Ascending aorta (tissue), 2 donors: Measurements from ENCODE around the gene DNASE1. TPM values are rescaled to one million over a fixed set of nuclear protein-coding genes. Genes with fewer than 3 reads are reported as not detected.

Source experiments
- DNase-seq, 2 donors: peaks; one replicate each; pipeline ENCODE4 v3.0.0-alpha.2; 2019; ENCODE audit warnings: low spot score in 2 of 2
- H3K27ac ChIP-seq, 2 donors: fragments of 200-600 bp; sonication (generic); one replicate each; pipeline ENCODE4 v1.5.1; 2016 to 2017; ENCODE audit warnings: mild to moderate bottlenecking in 1 of 2
- H3K27me3 ChIP-seq: fragments of 200-600 bp; sonication (generic); one replicate; pipeline ENCODE4 v1.5.1; 2017
- H3K36me3 ChIP-seq, 2 donors: fragments of 200-600 bp; sonication (generic); one replicate each; pipeline ENCODE4 v1.5.1; 2016
- H3K4me1 ChIP-seq, 2 donors: fragments of 200-600 bp; sonication (generic); one replicate each; pipeline ENCODE4 v1.5.1; 2016 to 2017; ENCODE audit warnings: mild to moderate bottlenecking in 1 of 2
- H3K4me3 ChIP-seq, 2 donors: fragments of 200-600 bp; sonication (generic); one replicate each; pipeline ENCODE4 v1.5.1; 2016 to 2017; ENCODE audit warnings: mild to moderate bottlenecking in 1 of 2
- H3K9me3 ChIP-seq, 2 donors: fragments of 200-600 bp; sonication (generic); one replicate each; pipeline ENCODE4 v1.5.1; 2016
- CTCF ChIP-seq, 3 experiments: fragments of 200-600 bp in 2 of 3; fragments of 450-650 bp in 1 of 3; sonication (generic) in 2 of 3; IDR thresholded peaks; one replicate each; pipeline ENCODE4 v1.5.1; 2016 to 2019; ENCODE audit warnings: antibody characterized with exemption in 3 of 3, mild to moderate bottlenecking in 1 of 3, moderate library complexity in 1 of 3
- intact Hi-C: fragments of 100-400 bp; cut with DNase I; formaldehyde crosslinking; loops from one replicate; pipeline ENCODE4 v1.15.1; 2023
- total RNA-seq: library from RNA; depleted of rRNA; stranded (reverse); fragments of >200 nt; gene quantifications from one replicate; pipeline ENCODE4 v1.1.0, GENCODE V29; 2016

Gene DNASE1
- total RNA-seq, 1 donor from 2014 or later: 51.2 TPM

DNA sequence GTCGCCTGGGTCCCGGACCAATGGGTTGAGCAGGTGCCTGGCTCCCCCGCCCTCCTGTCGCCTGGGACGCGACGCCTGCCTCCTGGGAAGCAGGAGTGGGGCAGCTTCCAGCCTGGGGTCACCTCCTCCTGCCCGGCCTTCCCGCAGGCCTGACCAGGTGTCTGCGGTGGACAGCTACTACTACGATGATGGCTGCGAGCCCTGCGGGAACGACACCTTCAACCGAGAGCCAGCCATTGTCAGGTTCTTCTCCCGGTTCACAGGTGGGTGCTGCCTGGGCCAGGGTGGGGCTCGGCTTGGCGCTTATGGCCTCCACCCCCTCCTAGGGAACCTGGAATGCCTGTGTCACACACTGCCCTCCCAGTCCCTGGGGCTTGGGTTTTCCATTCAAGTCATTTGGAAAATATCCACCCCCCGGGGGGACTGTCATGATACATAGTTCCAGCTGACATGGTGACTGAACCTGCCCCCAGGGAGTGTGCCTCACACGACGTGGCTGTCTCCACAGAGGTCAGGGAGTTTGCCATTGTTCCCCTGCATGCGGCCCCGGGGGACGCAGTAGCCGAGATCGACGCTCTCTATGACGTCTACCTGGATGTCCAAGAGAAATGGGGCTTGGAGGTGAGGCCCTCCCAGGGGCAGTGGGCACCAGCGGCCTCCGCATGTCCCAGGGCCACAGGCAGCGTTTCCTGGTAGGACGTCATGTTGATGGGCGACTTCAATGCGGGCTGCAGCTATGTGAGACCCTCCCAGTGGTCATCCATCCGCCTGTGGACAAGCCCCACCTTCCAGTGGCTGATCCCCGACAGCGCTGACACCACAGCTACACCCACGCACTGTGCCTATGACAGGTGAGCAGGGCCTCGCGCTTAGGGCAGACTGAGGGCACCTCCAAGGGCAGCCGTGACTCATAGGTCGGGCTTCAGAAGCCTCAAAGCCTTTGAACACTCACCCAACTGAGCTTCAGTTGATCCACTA, 2.3 kb downstream of the DNASE1 start:
- H3K36me3 ChIP-seq: peaks cover 49 to 66% of the 10 kb centered on the region in 2 donors

DNA sequence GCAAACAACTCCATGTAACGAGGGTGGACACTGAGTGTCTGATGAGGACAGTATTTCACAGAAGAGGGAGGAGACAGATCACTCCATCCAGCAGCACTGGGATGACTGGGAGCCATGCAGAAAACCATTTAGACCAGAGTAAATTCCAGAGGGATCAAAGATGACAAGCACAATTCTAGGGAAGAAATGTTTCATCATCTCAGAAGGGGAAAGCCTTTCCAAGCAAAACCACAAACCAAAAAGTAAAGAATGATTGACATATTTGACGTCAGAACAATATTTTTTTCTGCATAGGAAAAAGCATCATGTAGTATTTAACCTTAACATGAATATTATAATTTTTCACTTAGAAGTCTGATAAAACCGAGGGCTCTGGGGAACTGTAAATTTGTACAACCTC, 4.8 kb downstream of the DNASE1 start:
- no peak for DNase-seq
- no peak for TF ChIP-seq CTCF (IDR thresholded peaks at IDR 0.05)
- H3K27me3 ChIP-seq: no peaks in the 10 kb centered on the region
- H3K9me3 ChIP-seq: no peaks in the 10 kb centered on the region
- intact Hi-C loops: no loop called here
- H3K4me3 ChIP-seq: no peak overlapping the region
- H3K27ac ChIP-seq: no peak overlapping the region
- H3K36me3 ChIP-seq: peaks cover 70 to 84% of the 10 kb centered on the region in 2 donors
- no peaks in the 10 kb centered on the region for H3K4me1 ChIP-seq

More for the DNA sequence above, 2.3 kb downstream of the DNASE1 start:
- H3K4me3 ChIP-seq: no peak overlapping the region
- no peak for TF ChIP-seq CTCF (IDR thresholded peaks at IDR 0.05)
- intact Hi-C loops: no loop called here
- H3K27ac ChIP-seq: no peak overlapping the region
- no peaks in the 10 kb centered on the region for H3K9me3 ChIP-seq
- H3K27me3 ChIP-seq: no peaks in the 10 kb centered on the region
- DNase-seq: no peak
- no peaks in the 10 kb centered on the region for H3K4me1 ChIP-seq

DNA sequence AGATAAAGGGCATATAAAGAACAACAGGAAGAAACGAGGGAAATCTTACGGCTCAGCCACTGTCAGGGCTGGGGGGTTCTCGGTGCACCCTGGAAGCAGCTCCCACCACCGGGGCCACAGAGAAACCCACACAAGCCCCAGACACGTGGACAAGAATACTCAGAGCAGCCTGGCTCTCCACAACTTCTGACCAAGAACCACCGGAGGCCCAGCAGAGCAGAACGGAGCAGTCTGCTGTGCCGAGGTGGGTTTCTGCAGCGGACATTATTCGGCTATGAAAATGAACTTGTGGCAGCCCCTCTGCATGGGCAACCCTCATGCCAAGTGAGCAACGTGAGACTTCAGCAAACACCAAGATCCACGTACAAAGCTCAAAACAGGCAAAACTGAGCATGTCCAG, 6.8 kb downstream of the DNASE1 start:
- no peak for TF ChIP-seq CTCF (IDR thresholded peaks at IDR 0.05)
- DNase-seq: no peak
- H3K36me3 ChIP-seq: peaks cover 75 to 94% of the 10 kb centered on the region in 2 donors
- no peak overlapping the region for H3K27ac ChIP-seq
- intact Hi-C loops: no loop called here
- H3K9me3 ChIP-seq: no peaks in the 10 kb centered on the region
- no peaks in the 10 kb centered on the region for H3K27me3 ChIP-seq
- no peak overlapping the region for H3K4me3 ChIP-seq
- H3K4me1 ChIP-seq: no peaks in the 10 kb centered on the region

GRCh38 chr16:3661922-3662321, 7.4 kb downstream of the DNASE1 start:
- no peak for DNase-seq
- Histone ChIP-seq H3K4me3 (no peak overlapping the region), H3K9me3 (no peaks in the 10 kb centered on the region), H3K27ac (no peak overlapping the region), H3K36me3 (peaks cover 69 to 89% of the 10 kb centered on the region in 2 donors), H3K27me3 (no peaks in the 10 kb centered on the region), H3K4me1 (no peaks in the 10 kb centered on the region)
- TF ChIP-seq CTCF (IDR thresholded peaks at IDR 0.05): no peak
- intact Hi-C loops: no loop called here

GRCh38 chr16:3662601-3663000, 8.1 kb downstream of the DNASE1 start:
- intact Hi-C loops: no loop called here

More at GRCh38 chr16:3662601-3663000, 8.1 kb downstream of the DNASE1 start:
- Histone ChIP-seq H3K9me3 (no peaks in the 10 kb centered on the region), H3K27me3 (no peaks in the 10 kb centered on the region), H3K4me1 (no peaks in the 10 kb centered on the region), H3K36me3 (peaks cover 63 to 86% of the 10 kb centered on the region in 2 donors), H3K4me3 (no peak overlapping the region), H3K27ac (no peak overlapping the region)
- no peak for DNase-seq
- TF ChIP-seq CTCF (IDR thresholded peaks at IDR 0.05): no peak
